Activated effector memory CD4-positive, alpha-beta T cell treated with Interleukin-2 at 50 U/mL for 16 hours (primary cell): ENCODE measurements around the gene CLTB.

Experiments
- DNase-seq: peaks from one replicate; pipeline ENCODE4 v3.0.0-alpha.2; 2020

The CLTB gene

GRCh38 chr5:176379881-176380280, 36.5 kb downstream of the CLTB start:
- no peak for DNase-seq

GRCh38 chr5:176373100-176373818, 43.1 kb downstream of the CLTB start:
- no peak for DNase-seq

GRCh38 chr5:176371621-176372539, 44.5 kb downstream of the CLTB start:
- DNase-seq, result no peak

GRCh38 chr5:176369934-176370711, 46.2 kb downstream of the CLTB start:
- no peak for DNase-seq

- no peak for DNase-seq
Observed at GRCh38 chr5:176368726-176369125, 47.6 kb downstream of the CLTB start.

GRCh38 chr5:176366232-176366894, 50.0 kb downstream of the CLTB start:
- no peak for DNase-seq

GRCh38 chr5:176365351-176366231, 50.7 kb downstream of the CLTB start, which contains the start of gene ARL10:
TSS of gene ARL10 (plus strand) at chr5:176365487. CDS start at chr5:176365564, 77 bp downstream.
- peak; percentile 34 for DNase-seq

GRCh38 chr5:176364765-176365350, 51.5 kb downstream of the CLTB start:
- DNase-seq, result no peak

GRCh38 chr5:176362233-176362490, 54.2 kb downstream of the CLTB start:
- DNase-seq, result no peak

GRCh38 chr5:176361437-176362232, 54.7 kb downstream of the CLTB start, which contains the start of gene KIAA1191:
TSS of gene KIAA1191 (minus strand) at chr5:176361764. CDS start at chr5:176359508, 2,256 bp downstream.
- peak; percentile 95 for DNase-seq

GRCh38 chr5:176360894-176361436, 55.4 kb downstream of the CLTB start:
- DNase-seq, result no peak

GRCh38 chr5:176359658-176360057, 56.7 kb downstream of the CLTB start:
- DNase-seq, result no peak

GRCh38 chr5:176356179-176356566, 60.2 kb downstream of the CLTB start:
- DNase-seq, result no peak

GRCh38 chr5:176355400-176356178, 60.8 kb downstream of the CLTB start:
- DNase-seq, result no peak

GRCh38 chr5:176353533-176353932, 62.8 kb downstream of the CLTB start:
- DNase-seq, result no peak

GRCh38 chr5:176352116-176352878, 64.0 kb downstream of the CLTB start:
- DNase-seq, result no peak

- no peak for DNase-seq
Observed at GRCh38 chr5:176350416-176350815, 65.9 kb downstream of the CLTB start.

GRCh38 chr5:176342766-176343458, 73.4 kb downstream of the CLTB start:
- DNase-seq, result no peak
